GM12891 (cell line): ENCODE measurements around the gene CNOT3. TPM values are rescaled to one million over a fixed set of nuclear protein-coding genes. Genes with fewer than 3 reads are reported as not detected.
"Not testable (repeated sequence)": the region's sequence is repeated elsewhere in the genome, so short reads cannot be mapped to it uniquely, and the experiment has no call there.

Source experiments
- DNase-seq: peaks from one replicate; pipeline ENCODE4 v3.0.0; 2011; ENCODE audit warnings: low spot score; ENCODE audit not compliant: insufficient read length
- FAIRE-seq: peaks from 2 replicates; lab custom pipeline; 2011; peaks lifted over from hg19 to GRCh38; lab: Jason Lieb, UNC
- PAX5 ChIP-seq: IDR thresholded peaks from 2 replicates; pipeline ENCODE4 v1.6.1; 2011; ENCODE audit warnings: low read length, moderate library complexity, mild to moderate bottlenecking; ENCODE audit not compliant: insufficient read depth, severe bottlenecking
- POLR2A ChIP-seq: IDR thresholded peaks from 2 replicates; pipeline ENCODE4 v1.6.1; 2011; ENCODE audit warnings: low read depth, low read length, control low read depth
- POLR2AphosphoS5 ChIP-seq: IDR thresholded peaks from 2 replicates; pipeline ENCODE4 v1.6.1; 2011; ENCODE audit warnings: low read depth, low read length, control low read depth
- POU2F2 ChIP-seq: IDR thresholded peaks from 2 replicates; pipeline ENCODE4 v1.6.1; 2011; ENCODE audit warnings: low read depth, mild to moderate bottlenecking, control low read depth, low read length, moderate library complexity
- SPI1 ChIP-seq: IDR thresholded peaks from 2 replicates; pipeline ENCODE4 v1.6.1; 2011; ENCODE audit warnings: low read depth, low read length, control low read depth
- TAF1 ChIP-seq: IDR thresholded peaks from 2 replicates; pipeline ENCODE4 v1.6.1; 2011; ENCODE audit warnings: low read depth, low read length, control low read depth
- polyA plus RNA-seq: library from polyadenylated mRNA; unstranded; fragments of >200 nt; gene quantifications from one replicate; pipeline ENCODE4 v1.2.1, GENCODE V29; 2012; ENCODE audit warnings: low read depth, missing spikeins, inconsistent platforms; ENCODE audit not compliant: missing spikeins

Gene CNOT3
- polyA plus RNA-seq: 24.1 TPM

DNA sequence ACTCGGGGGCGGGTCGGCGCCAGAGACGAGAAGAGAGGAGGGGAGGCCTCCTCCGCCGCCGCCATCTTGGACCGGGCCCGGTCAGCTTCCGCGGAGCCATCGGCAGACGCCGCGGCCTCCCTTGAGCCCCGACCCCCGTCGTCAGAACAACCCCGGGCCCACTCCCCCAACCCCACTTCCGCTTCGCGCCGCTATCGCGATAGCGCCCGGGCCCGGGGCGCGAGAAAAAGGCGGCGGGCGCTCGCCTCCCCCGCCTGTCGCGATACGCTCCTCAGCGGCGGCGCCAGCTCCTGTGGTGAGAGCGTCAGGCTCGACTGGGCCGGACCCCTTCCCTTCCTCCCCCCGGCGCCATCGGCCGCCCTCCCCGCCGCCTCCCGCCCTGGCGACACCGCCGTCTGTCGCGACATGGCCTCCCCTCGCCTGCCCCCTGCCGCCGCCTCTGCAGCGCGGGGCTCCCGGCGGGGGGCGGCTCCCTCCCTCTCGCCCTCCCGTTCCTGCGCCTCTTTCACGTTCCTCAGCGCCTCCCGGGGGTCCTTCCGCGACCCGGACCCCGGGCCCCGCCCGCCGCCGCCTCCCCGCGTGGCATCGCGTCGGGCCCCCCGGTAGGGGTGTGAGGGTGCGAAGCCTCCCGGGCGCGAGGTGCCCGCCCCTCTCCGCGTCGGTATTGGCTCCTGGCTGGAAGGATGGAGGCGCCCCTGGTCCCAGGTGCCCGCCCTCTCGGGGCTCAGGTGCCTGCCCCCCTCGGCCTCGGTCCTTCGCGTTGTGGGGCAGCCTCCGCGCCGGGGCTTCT is at the start of gene CNOT3:
Gene CNOT3, plus strand, starts transcription at position 64 of the 790 bp plus-strand sequence. CDS start 5,217 bp downstream, outside the sequence.
- DNase-seq (peak; percentile 59), FAIRE-seq (no peak)
- no peak for TF ChIP-seq SPI1
- no peak for TF ChIP-seq PAX5
- TF ChIP-seq POU2F2: no peak
- TF ChIP-seq POLR2A: peak; percentile 71; the same call in 1 of the 2 replicates
- TF ChIP-seq TAF1: peak; percentile 68; the same call in 1 of the 2 replicates
- peak; percentile 58 for TF ChIP-seq POLR2AphosphoS5

DNA sequence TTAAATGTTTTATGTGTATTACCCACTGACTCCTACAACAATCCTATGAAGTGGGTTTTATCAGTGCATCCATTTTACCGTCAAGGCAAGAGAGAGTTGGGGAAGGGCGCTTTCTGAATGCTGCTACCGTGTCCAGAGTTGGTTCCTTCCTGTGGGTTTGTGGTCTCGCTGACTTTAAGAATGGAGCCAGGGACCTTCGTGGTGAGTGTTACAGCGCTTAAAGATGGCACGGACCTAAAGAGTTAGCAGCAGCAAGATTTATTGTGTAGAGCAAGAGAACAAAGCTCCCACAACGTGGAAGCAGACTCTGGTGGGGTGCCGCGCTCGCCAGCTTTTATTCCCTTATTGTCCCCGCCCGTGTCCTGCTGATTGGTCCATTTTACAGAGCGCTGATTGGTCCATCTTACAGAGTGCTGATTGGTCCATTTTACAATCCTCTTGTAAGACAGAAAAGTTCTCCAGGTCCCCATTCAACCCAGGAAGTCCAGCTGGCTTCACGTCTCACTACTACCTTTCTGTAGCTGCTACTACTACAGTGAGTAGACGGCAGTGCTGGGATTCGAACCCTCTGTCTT is 43.0 kb upstream of the CNOT3 start:
- FAIRE-seq (no peak), DNase-seq (no peak)
- TF ChIP-seq POLR2A (no peak), TAF1 (no peak), POU2F2 (no peak), PAX5 (no peak), POLR2AphosphoS5 (no peak), SPI1 (no peak)

DNA sequence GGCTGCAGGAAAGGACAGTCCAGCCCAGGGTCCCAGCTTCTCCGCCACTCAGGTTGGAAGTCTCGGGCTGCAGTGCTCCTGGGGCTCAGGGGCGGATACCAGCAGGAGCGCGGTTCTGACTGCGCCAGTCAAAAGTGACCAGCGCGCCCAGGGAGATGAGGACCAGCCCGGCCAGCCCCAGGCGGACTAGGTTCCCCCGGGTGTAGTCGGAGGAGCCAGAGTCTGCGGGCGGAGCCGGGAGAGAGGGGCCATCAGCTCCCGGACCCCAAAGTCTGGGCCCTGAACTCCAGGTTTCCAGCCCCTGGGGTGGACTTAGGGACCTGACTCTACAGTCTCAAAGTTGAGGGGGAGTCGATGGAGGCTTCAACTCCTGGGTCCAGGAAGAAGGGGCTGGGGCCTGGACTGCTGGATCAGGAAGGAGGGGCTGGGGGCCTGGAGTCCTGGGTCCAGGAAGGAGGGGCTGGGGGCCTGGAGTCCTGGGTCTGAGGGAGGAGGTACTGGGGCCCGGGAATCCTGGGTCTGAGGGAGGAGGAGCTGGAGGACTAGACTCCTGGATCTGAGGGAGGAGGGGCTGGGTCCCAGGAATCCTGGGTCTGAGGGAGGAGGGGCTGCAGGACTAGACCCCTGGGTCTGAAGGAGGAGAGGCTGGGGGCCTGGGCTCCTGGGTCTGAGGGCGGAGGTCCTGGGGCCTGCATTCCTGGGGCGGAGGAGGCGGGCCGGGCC is 42.3 kb upstream of the CNOT3 start:
- no peak for DNase-seq
- no peak for FAIRE-seq

GRCh38 chr19:54095859-54096616 is 41.5 kb upstream of the CNOT3 start:
- FAIRE-seq: not testable (repeated sequence)
- peak; percentile 53 for DNase-seq

More for the DNA sequence above, 42.3 kb upstream of the CNOT3 start:
- TF ChIP-seq POU2F2 (no peak), POLR2AphosphoS5 (no peak)

DNA sequence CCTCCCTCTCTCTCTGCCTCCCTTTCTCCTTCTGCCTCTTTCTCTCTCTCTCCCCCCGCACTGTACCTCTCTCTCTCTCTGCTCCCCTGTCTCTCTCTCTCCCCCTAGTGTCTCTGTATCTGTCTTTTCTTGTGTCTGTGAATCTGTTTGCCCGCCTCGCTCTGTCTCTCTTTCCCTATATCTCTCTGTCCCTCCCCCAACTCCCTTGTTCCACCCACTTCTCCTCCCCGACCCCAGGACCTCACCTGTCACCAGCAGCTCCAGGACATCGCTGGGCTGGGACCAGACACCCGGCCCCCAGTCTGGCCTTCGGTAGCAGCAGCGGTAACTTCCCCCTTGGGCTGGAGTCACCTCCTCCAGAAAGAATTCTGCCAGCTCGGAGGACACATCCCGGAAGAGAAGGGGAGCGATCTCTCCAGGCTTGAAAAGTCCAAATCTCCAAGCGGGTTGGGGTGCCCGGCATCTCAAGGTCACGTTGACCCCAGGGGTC is 40.9 kb upstream of the CNOT3 start:
- DNase-seq (no peak), FAIRE-seq (no peak)
- TF ChIP-seq POU2F2 (no peak), TAF1 (no peak), POLR2AphosphoS5 (no peak), SPI1 (no peak), POLR2A (no peak), PAX5 (no peak)

DNA sequence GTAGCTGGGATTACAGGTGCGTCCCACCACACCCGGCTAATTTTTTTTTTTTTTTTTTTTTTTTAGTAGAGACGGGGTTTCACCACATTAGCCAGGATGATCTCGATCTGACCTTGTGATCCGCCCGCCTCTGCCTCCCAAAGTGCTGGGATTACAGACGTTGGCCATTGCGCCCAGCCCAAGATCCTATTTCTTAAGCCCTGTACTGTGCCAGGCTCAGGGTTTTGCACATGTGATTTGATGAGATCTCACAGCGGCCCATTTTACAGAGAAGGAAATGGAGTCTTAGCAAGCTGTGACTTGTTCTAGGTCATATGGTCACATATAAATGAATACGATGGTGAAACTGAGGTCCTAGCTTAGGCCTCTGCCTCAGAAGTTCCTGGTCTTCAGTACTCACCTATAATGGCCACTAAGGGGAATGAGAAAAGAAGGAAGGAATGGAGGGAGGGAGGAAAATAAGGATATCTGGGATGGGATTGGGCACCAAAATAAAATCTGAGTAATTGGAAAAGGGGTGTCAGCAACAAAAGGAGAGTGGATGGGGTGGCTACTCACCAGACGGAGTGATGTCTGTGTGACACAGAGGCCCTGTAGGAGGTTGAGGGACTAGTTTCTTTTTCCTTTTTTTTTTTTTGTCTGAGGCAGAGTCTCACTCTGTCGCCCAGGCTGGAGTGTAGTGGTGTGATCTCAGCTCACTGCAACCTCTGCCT is 38.2 kb upstream of the CNOT3 start:
- no peak for FAIRE-seq
- no peak for TF ChIP-seq SPI1
- no peak for TF ChIP-seq POLR2A
- no peak for TF ChIP-seq POU2F2
- TF ChIP-seq POLR2AphosphoS5: no peak
- TF ChIP-seq PAX5: no peak
- TF ChIP-seq TAF1: no peak

GRCh38 chr19:54099903-54100255 is 37.7 kb upstream of the CNOT3 start:
- not testable (repeated sequence) for DNase-seq, FAIRE-seq

More for the DNA sequence above, 38.2 kb upstream of the CNOT3 start:
- DNase-seq: no peak

DNA sequence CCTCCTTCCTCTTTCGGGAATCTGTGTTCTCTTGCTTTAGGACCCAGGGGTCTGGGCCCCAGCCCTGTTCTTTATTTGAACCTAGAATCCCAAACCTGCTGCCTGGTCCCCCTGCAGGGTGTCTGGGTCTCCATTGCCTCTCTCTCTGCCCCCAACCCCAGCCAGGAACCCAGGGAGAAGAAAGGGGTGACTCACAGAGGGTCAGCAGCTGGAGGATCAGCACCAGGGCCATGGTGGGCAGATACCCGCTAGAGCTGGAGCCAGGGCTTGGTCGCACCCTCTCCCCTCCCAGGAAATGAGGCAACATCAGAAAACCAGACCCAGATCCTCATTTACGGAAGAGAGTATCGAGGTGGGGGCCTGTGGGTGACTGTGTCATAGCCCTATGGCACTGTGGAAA is 37.0 kb upstream of the CNOT3 start, which contains the start of gene OSCAR:
Gene OSCAR, minus strand, starts transcription at position 243 of the 400 bp plus-strand sequence. Its CDS starts 11 bp downstream, at position 232.
- no peak for DNase-seq
- TF ChIP-seq POLR2A: no peak
- no peak for TF ChIP-seq POU2F2
- no peak for TF ChIP-seq SPI1
- TF ChIP-seq PAX5: no peak
- no peak for TF ChIP-seq TAF1
- no peak for TF ChIP-seq POLR2AphosphoS5

GRCh38 chr19:54102421-54103169 is 35.0 kb upstream of the CNOT3 start, which contains the start of gene NDUFA3:
Gene NDUFA3, plus strand, starts transcription at chr19:54102855. Its CDS starts 24 bp downstream, at chr19:54102879.
- FAIRE-seq: peak; percentile 100
- TF ChIP-seq POLR2AphosphoS5 (peak; percentile 91), SPI1 (peak; percentile 50; the same call in 1 of the 2 replicates), PAX5 (no peak), TAF1 (peak; percentile 95), POLR2A (peak; percentile 92), POU2F2 (no peak)

More for the DNA sequence above, 37.0 kb upstream of the CNOT3 start, which contains the start of gene OSCAR:
- no peak for FAIRE-seq

More at GRCh38 chr19:54102421-54103169, 35.0 kb upstream of the CNOT3 start, which contains the start of gene NDUFA3:
- peak; percentile 100 for DNase-seq
